ENCODE data around the gene CFAP74. TPM values are rescaled to one million over a fixed set of nuclear protein-coding genes. Genes with fewer than 3 reads are reported as not detected.

Gene CFAP74
- total RNA-seq, 6 experiments from 2014 or later: 0.16 to 3.5 (median 0.32) TPM; not detected in 1

DNA sequence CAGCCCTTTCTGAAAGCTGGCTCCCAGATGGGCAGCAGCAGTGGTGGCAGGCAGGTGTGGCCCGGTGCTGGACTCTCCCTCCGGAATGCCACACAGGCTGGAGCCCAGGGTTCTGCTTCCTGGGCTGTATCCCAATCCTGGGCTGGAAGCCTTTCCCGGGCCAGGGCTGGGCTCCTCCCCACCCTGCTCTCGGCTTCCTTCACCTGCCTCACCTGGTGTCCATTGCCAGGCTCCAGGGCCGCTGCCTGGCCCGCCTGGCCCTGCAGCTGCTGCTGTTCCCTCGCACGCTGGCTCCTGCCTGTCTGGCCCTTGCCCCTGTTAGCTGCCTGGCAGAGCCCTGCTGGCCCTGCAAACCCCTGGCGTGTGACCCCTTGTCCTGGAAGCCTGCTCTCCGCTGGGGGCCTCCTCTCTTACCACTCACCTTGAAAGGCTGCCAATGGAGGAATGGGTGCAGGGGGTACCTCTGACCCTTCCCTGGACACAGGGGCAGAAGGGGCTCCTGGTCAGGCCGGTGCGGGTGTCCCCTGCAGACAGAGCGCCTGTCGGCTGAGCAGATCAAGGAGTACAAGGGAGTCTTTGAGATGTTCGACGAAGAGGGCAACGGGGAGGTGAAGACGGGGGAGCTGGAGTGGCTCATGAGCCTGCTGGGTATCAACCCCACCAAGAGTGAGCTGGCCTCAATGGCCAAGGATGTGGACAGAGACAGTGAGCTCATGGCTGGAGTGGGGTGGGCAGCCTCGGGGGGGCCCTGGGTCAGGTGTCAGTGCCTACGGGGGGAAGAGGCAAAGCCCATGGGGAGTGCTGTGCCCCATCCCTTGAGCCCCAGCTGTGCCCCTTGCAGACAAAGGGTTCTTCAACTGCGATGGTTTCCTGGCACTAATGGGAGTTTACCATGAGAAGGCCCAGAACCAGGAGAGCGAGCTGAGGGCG is 87.4 kb downstream of the CFAP74 start:
- TF ChIP-seq, protein P1, sequence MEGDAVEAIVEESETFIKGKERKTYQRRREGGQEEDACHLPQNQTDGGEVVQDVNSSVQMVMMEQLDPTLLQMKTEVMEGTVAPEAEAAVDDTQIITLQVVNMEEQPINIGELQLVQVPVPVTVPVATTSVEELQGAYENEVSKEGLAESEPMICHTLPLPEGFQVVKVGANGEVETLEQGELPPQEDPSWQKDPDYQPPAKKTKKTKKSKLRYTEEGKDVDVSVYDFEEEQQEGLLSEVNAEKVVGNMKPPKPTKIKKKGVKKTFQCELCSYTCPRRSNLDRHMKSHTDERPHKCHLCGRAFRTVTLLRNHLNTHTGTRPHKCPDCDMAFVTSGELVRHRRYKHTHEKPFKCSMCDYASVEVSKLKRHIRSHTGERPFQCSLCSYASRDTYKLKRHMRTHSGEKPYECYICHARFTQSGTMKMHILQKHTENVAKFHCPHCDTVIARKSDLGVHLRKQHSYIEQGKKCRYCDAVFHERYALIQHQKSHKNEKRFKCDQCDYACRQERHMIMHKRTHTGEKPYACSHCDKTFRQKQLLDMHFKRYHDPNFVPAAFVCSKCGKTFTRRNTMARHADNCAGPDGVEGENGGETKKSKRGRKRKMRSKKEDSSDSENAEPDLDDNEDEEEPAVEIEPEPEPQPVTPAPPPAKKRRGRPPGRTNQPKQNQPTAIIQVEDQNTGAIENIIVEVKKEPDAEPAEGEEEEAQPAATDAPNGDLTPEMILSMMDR (IDR thresholded peaks at IDR 0.05): no peak
- no peak for TF ChIP-seq POLR2A (IDR thresholded peaks at IDR 0.05)
- H3K36me3 ChIP-seq: no peaks in the 10 kb centered on the region
- H3K4me3 ChIP-seq: no peak overlapping the region
- DNase-seq: peak in 1 of 3 donors; percentile 59
- WGBS (ENCODE audit: insufficient coverage, low coverage, low lambda C conversion rate, missing lambda C conversion rate): 91% methylated on average over 7 of the region's 23 CpGs
- intact Hi-C loops (cut with DNase I): no loop called here
- H3K27ac ChIP-seq: no peak overlapping the region
- H3K27me3 ChIP-seq: no peaks in the 10 kb centered on the region
- ATAC-seq: no peak
- peaks cover 0 to 10% (median 5%) of the 10 kb centered on the region in 4 donors for H3K4me1 ChIP-seq
- no peaks in the 10 kb centered on the region for H3K9me3 ChIP-seq

DNA sequence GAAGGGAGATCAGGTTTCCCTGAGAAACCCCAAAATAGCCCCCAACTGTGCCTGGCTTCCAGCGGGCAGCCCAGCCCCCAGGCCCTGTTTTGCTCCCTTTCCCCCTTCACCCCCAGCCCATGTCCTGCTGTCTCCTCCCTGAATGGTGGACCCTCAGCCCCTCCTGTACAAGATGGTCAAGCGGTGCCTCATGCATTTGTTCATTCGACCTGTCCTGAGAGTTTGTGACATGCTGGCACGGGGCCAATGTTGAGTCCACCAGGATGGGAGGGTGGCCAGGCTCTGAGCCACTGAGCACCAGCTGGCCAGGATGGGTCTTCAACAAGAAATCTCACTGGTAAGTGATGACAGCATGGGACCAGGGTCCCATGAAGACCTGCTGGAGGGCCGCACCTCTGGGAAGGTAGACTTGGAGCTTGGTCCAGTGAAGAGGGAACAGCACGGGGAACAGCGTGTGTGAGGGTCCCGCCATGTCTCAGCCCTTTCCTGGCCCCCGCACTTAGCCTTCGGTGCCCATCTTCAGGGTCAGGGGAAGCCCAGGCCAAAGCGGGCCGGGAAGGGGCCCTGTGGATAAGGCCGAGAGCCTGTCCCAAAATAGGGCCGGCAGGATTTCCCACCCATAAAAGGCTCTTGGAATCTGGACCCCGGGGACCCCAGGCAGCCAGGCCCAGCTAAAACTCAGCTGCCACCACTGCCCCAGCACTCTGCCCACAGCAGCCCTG is 88.5 kb downstream of the CFAP74 start, which contains the start of gene CALML6:
Gene CALML6 (plus strand): TSS at position 290 of the 722 bp plus-strand sequence. CDS start 21 bp downstream, at position 311.
- Histone ChIP-seq H3K9me3 (no peaks in the 10 kb centered on the region), H3K27ac (no peak within 1 kb of the TSS), H3K36me3 (no peaks in the 10 kb centered on the region), H3K4me1 (peaks cover 0 to 10% (median 5%) of the 10 kb centered on the region in 4 donors), H3K27me3 (no peaks in the 10 kb centered on the region), H3K4me3 (no peak within 1 kb of the TSS)
- ATAC-seq (no peak), DNase-seq (peak in 1 of 3 donors; percentile 48)
- intact Hi-C loops (cut with DNase I): no loop called here
- TF ChIP-seq, protein P1 (IDR thresholded peaks at IDR 0.05): no peak
- TF ChIP-seq POLR2A (IDR thresholded peaks at IDR 0.05): no peak
- WGBS (ENCODE audit: insufficient coverage, low coverage, low lambda C conversion rate, missing lambda C conversion rate): 56% methylated on average over 3 of the region's 15 CpGs

DNA sequence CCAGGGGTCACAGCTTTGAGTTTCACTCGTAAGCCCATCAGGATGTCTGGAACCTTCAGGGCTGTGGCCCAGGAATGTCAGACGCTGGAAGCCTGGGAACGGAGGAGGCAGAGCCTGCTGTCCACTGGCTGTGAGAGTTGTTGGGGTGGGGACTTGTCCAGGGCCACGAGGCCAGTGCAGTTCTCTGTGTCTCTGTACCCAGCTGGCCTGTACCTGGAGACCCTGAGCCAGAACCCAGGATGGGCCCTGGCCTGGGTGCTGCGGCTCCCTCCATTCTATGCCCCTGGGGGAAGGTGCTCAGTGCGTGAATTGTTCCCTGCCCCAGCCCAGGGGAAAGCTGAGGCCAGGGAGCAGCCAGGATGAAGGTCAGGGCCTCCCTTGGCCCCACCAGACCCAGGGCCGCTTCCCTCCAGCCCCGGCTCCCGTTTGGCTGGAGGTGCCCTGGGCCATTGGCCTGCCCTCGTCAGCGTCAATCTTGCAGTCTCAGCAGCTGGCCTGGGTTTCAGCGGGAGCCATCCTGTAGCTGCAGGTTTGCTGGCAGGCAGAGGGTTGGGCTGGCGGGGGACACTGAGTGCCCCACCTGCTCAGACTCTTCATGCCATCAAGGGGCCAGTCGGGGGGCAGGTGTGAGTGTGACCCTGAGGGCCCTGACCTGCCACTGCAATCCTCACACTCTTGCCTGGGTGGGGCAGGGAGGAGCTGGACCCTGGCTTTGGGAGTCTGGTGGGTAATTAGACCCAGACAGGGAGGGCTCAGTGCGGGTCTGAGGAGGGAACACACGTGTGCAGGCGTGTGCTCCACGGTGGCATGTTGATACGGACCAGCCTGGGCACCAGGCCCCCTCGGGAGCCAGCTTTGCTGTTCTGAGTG is 89.2 kb downstream of the CFAP74 start:
- ATAC-seq (no peak), DNase-seq (peak in 2 of 3 donors; percentile 60)
- Histone ChIP-seq H3K4me3 (no peak overlapping the region), H3K27me3 (no peaks in the 10 kb centered on the region), H3K4me1 (peaks cover 0 to 17% (median 6%) of the 10 kb centered on the region in 4 donors), H3K9me3 (no peaks in the 10 kb centered on the region), H3K27ac (no peak overlapping the region), H3K36me3 (no peaks in the 10 kb centered on the region)
- no peak for TF ChIP-seq POLR2A (IDR thresholded peaks at IDR 0.05)
- TF ChIP-seq, protein P1 (IDR thresholded peaks at IDR 0.05): no peak
- intact Hi-C loops (cut with DNase I): no loop called here
- 20% methylated on average over 1 of the region's 20 CpGs for WGBS (ENCODE audit: insufficient coverage, low coverage, low lambda C conversion rate, missing lambda C conversion rate)
